Regular cardiac myocyte (primary cell): ENCODE results near the gene IGLL5. TPM values are rescaled to one million over a fixed set of nuclear protein-coding genes. Genes with fewer than 3 reads are reported as not detected.

Source experiments
- total RNA-seq: library from RNA; depleted of rRNA; stranded (reverse); fragments of >200 nt; gene quantifications from 2 replicates; pipeline ENCODE4 v1.2.3, GENCODE V29; 2014

The IGLL5 gene
- not detected in 2 replicates for total RNA-seq

DNA sequence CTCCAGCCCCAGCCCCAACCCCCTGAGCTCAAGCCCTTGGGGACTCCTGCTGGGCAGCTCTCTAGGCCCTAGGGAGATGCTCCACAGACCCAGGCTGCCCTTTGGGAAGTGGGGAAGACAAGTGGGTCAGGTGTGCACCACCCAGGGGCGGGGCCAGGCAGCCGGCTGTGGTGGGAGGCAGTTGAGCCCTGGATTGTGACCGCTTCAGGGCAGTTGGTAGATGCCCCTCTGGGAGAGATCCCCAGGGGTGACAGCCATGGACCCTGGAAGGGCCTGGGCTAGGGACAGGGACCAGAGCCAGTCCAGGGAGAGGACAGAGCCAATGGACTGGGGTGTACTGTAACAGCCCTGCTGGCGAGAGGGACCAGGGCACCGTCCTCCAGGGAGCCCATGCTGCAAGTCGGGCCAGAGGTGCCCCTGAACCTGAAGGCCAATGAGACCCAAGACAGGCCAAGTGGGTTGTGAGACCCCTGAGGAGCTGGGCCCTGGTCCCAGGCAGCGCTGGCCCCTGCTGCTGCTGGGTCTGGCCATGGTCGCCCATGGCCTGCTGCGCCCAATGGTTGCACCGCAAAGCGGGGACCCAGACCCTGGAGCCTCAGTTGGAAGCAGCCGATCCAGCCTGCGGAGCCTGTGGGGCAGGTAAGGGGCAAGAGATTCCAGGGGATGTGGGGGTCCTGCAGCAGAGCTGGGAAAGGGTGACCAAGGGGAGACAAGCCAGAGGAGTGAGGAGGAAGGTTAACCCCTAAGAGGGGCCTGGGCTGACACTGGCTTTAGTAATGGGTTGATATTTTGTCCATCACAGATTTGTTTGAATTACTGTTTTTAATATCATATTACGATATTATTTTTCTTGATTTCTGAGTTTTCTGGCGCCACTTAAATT lies at the start of gene IGLL5:
Gene IGLL5, plus strand, starts transcription at position 196 of the 883 bp plus-strand sequence. Its CDS starts 238 bp downstream, at position 434.

Other genes with a start within 250 kb of the IGLL5 start
- not detected in 2 replicates for gene GGTLC2, start 243.2 kb upstream of the IGLL5 start, total RNA-seq
- 0.96 and 1.4 TPM in 2 replicates for gene GNAZ, start 182.7 kb downstream of the IGLL5 start, total RNA-seq